ENCODE measurements around the gene NUCKS1.

Gene NUCKS1, protein sequence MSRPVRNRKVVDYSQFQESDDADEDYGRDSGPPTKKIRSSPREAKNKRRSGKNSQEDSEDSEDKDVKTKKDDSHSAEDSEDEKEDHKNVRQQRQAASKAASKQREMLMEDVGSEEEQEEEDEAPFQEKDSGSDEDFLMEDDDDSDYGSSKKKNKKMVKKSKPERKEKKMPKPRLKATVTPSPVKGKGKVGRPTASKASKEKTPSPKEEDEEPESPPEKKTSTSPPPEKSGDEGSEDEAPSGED

DNA sequence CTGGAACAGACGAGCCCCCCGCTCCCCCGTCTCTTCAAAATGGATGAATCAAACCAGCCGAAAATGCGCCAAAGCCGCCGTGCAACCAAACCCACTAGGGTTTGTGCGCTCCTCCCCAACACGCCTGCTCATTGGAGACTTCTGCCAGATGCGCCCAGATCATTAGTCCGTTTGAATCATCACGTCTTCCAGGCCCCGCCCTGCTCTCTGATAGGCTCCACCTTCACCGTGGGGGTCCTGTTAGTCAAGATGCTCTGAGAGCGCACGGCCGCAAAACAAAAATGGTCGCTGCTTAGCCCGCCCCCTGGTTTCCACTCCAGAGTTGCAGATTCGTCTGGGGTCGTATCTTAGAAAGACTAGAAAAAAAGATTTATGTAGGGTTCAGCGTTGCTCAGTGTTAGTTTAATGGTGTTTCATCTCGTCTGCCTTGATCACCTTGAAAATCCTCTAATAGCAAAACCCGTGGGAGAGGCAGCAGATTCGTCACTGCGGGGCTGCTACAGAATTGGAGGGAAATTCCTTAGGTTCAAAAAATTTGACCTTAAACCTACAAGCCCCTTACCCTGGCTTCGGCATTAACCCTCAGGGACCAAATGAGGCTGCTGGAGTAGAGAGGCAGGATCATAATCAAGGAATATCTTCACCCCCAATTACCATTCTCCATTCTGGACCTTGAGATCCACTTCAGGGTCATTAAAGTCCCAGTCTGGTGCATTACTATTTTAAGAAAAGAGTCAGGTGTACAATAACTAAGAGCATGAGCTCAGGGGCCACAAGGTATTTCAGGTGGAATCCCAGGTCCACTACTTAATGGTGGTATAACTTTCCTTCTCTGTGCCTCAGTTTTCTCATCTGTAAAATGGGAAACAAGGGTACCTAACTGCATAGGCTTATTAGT, at the start of gene NUCKS1:
Gene NUCKS1, minus strand, starts transcription at position 45 of the 898 bp plus-strand sequence. CDS start 209 bp downstream, outside the sequence.
- Histone ChIP-seq H3K36me3 (ENCODE audit: control insufficient read depth, insufficient read depth, low read length) (no peaks in the 10 kb centered on the region), H3K27me3 (ENCODE audit: control insufficient read depth, insufficient read depth, low read length) (no peaks in the 10 kb centered on the region), H3K9ac (ENCODE audit: low read length) (peak within 1 kb of the TSS; percentile 85), H3K9me3 (ENCODE audit: control insufficient read depth, low read length) (no peaks in the 10 kb centered on the region), H3K4me3 (ENCODE audit: low read length) (peak within 1 kb of the TSS; percentile 66), H3K4me1 (ENCODE audit: control insufficient read depth, insufficient read depth, low read length) (peaks cover 11% of the 10 kb centered on the region)

DNA sequence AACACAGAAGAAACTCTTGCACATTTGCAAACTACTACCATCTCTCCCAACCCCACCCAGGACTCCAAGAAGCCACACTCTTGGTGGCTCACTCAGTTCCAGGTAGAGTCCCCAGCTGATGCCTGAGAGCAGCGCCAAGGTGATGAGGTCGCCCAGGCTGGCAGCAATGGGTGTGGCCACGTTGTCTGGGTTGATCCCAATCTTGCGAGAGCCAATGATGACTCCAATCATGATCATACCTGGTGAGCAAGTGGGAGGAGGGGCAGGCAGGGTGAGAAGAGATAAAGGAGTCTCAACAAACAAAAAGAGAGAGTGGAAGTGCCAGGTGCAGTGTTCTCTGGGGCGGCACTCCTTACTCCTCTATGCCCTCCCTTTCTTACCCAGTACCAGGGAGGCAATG, 48.6 kb upstream of the NUCKS1 start:
- H3K9ac ChIP-seq (ENCODE audit: low read length), result no peak overlapping the region
- no peaks in the 10 kb centered on the region for H3K27me3 ChIP-seq (ENCODE audit: control insufficient read depth, insufficient read depth, low read length)
- H3K36me3 ChIP-seq (ENCODE audit: control insufficient read depth, insufficient read depth, low read length), result no peaks in the 10 kb centered on the region
- H3K9me3 ChIP-seq (ENCODE audit: control insufficient read depth, low read length), result no peaks in the 10 kb centered on the region
- H3K4me1 ChIP-seq (ENCODE audit: control insufficient read depth, insufficient read depth, low read length), result peaks cover 35% of the 10 kb centered on the region
- no peak overlapping the region for H3K4me3 ChIP-seq (ENCODE audit: low read length)

DNA sequence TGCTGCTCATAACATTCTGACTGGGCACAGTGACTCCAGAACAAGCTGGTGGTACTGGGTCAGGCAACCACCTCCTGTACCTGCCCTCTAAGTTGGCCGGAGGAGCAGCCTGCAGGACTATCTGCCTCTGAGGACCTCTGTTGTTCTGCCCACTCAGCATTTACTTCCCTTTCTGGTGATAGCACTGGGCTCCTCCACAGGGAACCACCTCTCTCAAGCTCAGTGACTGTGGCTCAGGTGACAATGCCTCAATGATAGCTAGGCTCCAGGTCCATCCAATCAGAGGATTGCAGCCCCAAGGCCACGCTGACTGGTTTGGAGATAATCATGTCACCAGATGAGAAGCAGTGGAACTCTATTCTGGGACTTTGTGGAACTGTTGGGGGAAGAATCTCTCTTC, 47.2 kb upstream of the NUCKS1 start:
- no peaks in the 10 kb centered on the region for H3K9me3 ChIP-seq (ENCODE audit: control insufficient read depth, low read length)
- H3K9ac ChIP-seq (ENCODE audit: low read length), result no peak overlapping the region
- no peak overlapping the region for H3K4me3 ChIP-seq (ENCODE audit: low read length)
- peaks cover 34% of the 10 kb centered on the region for H3K4me1 ChIP-seq (ENCODE audit: control insufficient read depth, insufficient read depth, low read length)
- no peaks in the 10 kb centered on the region for H3K36me3 ChIP-seq (ENCODE audit: control insufficient read depth, insufficient read depth, low read length)
- H3K27me3 ChIP-seq (ENCODE audit: control insufficient read depth, insufficient read depth, low read length), result no peaks in the 10 kb centered on the region

DNA sequence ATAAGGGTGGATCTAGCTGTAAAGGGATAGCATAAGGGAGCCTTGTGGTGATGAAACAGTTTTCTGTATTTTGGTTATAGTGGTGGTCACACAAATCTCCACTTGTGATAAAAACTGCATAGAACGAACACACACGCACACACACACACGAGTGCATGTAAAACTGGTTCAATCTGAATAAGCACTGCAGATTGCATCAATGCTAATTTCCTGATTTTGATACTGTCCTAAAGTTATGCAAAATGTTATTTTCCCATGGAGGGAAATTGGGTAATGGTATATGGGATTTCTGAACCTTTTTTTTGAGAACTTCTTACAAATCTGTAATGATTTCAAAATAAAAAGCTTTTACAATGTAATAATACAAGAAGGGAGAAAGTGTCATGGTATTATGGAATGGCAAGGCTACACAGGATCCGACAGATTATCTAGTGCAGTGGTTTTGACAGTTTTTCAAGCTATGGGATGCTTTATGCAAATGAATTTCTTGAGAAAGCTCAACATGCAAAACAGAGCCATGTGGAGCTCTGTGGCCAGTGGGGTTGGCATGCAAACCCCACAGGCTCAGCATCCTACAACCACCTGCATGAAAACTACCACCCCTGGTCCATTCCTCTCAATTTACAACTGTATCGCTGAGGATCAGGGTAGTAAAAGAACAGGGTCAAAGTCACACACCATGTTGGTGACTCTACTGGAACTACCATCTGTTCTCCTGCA, 44.2 kb upstream of the NUCKS1 start:
- no peaks in the 10 kb centered on the region for H3K9me3 ChIP-seq (ENCODE audit: control insufficient read depth, low read length)
- peaks cover 7% of the 10 kb centered on the region for H3K4me1 ChIP-seq (ENCODE audit: control insufficient read depth, insufficient read depth, low read length)
- no peaks in the 10 kb centered on the region for H3K36me3 ChIP-seq (ENCODE audit: control insufficient read depth, insufficient read depth, low read length)
- H3K9ac ChIP-seq (ENCODE audit: low read length), result no peak overlapping the region
- no peaks in the 10 kb centered on the region for H3K27me3 ChIP-seq (ENCODE audit: control insufficient read depth, insufficient read depth, low read length)
- H3K4me3 ChIP-seq (ENCODE audit: low read length), result no peak overlapping the region

DNA sequence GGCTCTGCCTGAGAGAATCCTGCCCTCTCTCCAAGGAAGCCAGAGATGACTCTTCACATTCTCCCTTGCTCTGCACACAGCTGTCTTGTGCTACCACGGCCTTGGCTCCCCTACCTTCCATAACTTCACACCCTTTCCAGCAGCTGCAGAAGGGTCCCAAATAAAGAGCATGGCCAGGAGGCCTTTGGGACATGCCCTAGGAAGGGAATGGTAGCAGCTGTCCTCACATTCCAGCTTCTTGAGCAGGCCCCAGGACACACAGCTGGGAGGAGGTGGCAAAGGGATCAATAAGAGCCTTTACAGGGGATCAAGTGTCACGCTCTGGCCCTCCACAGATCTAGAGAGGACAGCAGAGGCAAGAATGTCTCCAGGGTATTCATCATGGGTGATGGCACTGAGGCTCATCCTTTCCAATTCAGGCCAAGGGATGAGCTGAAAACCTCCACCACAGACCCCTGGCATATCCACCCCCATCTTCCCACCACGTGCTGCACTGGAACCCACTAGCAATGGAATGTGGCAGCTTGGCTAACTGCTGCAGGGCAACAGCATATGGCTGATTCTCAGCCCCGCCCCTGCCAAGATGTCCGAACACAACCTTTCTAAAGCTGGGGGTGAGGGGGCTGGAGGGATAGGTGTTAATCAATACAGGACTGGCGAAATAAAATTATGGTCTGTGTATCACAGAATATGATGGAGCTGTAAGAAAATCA, 43.1 kb upstream of the NUCKS1 start:
- no peaks in the 10 kb centered on the region for H3K4me1 ChIP-seq (ENCODE audit: control insufficient read depth, insufficient read depth, low read length)
- no peaks in the 10 kb centered on the region for H3K36me3 ChIP-seq (ENCODE audit: control insufficient read depth, insufficient read depth, low read length)
- no peak overlapping the region for H3K4me3 ChIP-seq (ENCODE audit: low read length)
- no peaks in the 10 kb centered on the region for H3K9me3 ChIP-seq (ENCODE audit: control insufficient read depth, low read length)
- no peaks in the 10 kb centered on the region for H3K27me3 ChIP-seq (ENCODE audit: control insufficient read depth, insufficient read depth, low read length)
- H3K9ac ChIP-seq (ENCODE audit: low read length), result no peak overlapping the region

DNA sequence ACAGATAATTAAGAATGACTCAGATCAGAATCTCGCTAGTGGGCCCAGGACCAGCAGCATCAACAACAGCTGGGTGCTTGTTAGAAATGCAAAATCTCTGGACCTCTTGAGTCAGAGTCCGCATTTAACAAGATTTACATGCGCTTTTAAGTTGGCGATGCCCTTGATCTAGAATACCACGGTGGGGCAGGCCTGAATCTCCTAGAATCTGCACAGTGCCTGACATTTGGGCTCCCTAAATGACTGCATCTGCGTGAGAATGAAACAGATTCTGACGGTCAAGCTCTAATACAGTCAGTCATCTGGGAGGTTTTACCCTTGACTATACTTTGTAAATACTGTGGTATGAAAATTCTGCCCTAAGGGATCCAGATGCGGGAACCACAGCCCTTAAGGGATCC, 42.5 kb upstream of the NUCKS1 start:
- Histone ChIP-seq H3K9ac (ENCODE audit: low read length) (no peak overlapping the region), H3K36me3 (ENCODE audit: control insufficient read depth, insufficient read depth, low read length) (no peaks in the 10 kb centered on the region), H3K4me3 (ENCODE audit: low read length) (no peak overlapping the region), H3K9me3 (ENCODE audit: control insufficient read depth, low read length) (no peaks in the 10 kb centered on the region), H3K27me3 (ENCODE audit: control insufficient read depth, insufficient read depth, low read length) (no peaks in the 10 kb centered on the region), H3K4me1 (ENCODE audit: control insufficient read depth, insufficient read depth, low read length) (no peaks in the 10 kb centered on the region)

DNA sequence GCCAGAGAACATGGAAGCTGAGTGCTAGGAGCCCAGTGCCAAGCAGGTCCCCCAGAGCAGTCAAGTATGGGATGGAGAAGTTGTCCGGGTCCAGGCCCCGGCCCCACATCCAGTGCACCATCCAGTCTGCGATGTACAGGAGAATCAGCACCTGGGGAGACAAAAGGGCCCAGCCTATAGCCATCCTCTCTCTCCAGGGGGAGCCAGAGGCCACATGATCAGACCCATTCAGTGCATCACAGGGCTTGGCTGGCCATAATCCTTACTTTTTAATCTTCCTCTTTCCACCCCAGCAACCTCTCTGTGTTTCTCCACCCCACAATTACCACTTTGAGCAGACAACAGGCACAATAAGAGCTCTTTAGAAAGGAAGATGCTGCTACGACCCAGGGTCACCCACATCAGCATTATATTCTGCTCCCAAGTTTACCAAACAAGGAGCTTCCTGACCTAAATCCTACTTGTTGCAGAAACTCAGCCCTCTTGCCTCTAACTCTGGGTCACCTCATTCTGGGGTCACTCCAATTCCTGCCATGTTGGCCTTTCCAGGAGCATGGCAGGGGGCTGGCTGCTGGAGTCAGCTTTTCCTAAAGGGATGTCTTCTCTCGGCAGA, 41.7 kb upstream of the NUCKS1 start:
- Histone ChIP-seq H3K9me3 (ENCODE audit: control insufficient read depth, low read length) (no peaks in the 10 kb centered on the region), H3K9ac (ENCODE audit: low read length) (no peak overlapping the region), H3K27me3 (ENCODE audit: control insufficient read depth, insufficient read depth, low read length) (no peaks in the 10 kb centered on the region), H3K4me3 (ENCODE audit: low read length) (no peak overlapping the region), H3K4me1 (ENCODE audit: control insufficient read depth, insufficient read depth, low read length) (no peaks in the 10 kb centered on the region), H3K36me3 (ENCODE audit: control insufficient read depth, insufficient read depth, low read length) (no peaks in the 10 kb centered on the region)

DNA sequence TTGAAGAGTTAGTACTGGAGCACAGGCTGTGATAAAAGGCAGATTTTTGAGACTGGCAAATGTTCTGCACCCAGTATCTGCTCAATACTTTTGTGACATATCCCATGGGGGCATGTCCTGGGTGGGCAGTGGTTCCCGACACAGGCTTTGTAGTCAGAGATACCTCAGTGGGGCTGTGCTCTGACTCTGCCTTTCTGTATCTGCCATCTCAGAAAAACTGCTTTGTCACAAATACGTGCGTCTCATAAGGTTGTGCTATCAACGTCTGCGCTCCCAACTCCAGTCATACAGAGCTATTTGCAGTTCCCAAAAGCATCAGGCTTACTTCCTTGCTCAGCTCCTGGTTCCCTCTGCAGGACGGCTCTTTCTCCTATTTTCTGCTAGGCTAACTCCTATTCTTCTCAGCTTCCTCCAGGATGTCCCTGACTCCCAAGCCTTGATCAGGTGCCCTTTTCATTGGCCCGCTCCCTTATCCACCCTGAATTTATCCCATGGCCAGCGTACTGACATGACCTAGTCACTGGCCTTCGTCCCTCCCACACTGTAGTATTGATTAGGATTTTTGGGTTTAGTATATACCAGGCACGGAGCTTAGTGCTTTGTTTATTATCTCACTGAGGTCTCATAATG, 37.4 kb upstream of the NUCKS1 start:
- Histone ChIP-seq H3K9me3 (ENCODE audit: control insufficient read depth, low read length) (no peaks in the 10 kb centered on the region), H3K4me3 (ENCODE audit: low read length) (no peak overlapping the region), H3K4me1 (ENCODE audit: control insufficient read depth, insufficient read depth, low read length) (no peaks in the 10 kb centered on the region), H3K9ac (ENCODE audit: low read length) (no peak overlapping the region), H3K36me3 (ENCODE audit: control insufficient read depth, insufficient read depth, low read length) (no peaks in the 10 kb centered on the region), H3K27me3 (ENCODE audit: control insufficient read depth, insufficient read depth, low read length) (no peaks in the 10 kb centered on the region)

DNA sequence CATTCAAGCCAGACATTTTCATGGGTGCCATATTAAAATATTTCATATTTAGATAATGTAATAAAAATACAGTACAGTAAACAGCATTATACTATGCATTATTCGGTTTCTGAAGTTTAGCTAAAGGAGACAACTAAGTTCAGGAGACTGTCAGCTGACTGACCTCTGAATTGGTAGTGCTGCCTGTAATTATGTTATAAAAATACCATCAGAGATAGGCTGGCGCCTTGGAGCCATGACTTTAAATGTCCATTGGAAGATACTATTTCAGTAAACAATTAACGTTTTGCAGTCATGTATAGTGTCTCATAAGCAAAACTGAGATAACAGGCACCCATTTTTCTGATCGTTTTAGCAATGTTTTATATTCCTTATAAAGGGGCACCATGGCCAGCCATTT, 36.6 kb upstream of the NUCKS1 start:
- H3K27me3 ChIP-seq (ENCODE audit: control insufficient read depth, insufficient read depth, low read length), result no peaks in the 10 kb centered on the region
- H3K9me3 ChIP-seq (ENCODE audit: control insufficient read depth, low read length), result no peaks in the 10 kb centered on the region
- no peaks in the 10 kb centered on the region for H3K36me3 ChIP-seq (ENCODE audit: control insufficient read depth, insufficient read depth, low read length)
- no peak overlapping the region for H3K4me3 ChIP-seq (ENCODE audit: low read length)
- no peak overlapping the region for H3K9ac ChIP-seq (ENCODE audit: low read length)
- H3K4me1 ChIP-seq (ENCODE audit: control insufficient read depth, insufficient read depth, low read length), result no peaks in the 10 kb centered on the region

DNA sequence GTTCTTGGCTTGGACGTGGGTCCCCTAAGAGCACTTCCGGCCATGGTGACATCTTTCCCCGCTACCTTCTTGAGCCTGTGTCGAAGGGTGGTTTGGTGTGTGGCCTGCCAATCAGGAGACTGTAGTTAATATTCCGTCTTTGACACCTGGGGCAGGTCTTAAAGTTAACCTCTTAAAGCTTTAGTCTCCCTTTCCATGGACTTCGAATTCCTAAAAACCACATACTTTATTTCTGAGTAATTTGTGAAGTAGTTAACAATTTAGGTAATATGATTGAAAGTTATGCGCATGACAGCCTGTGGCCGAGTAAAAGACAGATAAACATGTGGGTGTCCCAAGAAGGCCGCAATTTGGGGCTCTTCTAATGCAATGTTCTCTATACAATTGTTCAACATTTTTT, 35.5 kb upstream of the NUCKS1 start:
- H3K4me3 ChIP-seq (ENCODE audit: low read length), result no peak overlapping the region
- H3K9me3 ChIP-seq (ENCODE audit: control insufficient read depth, low read length), result no peaks in the 10 kb centered on the region
- no peak overlapping the region for H3K9ac ChIP-seq (ENCODE audit: low read length)
- no peaks in the 10 kb centered on the region for H3K27me3 ChIP-seq (ENCODE audit: control insufficient read depth, insufficient read depth, low read length)
- H3K36me3 ChIP-seq (ENCODE audit: control insufficient read depth, insufficient read depth, low read length), result no peaks in the 10 kb centered on the region
- no peaks in the 10 kb centered on the region for H3K4me1 ChIP-seq (ENCODE audit: control insufficient read depth, insufficient read depth, low read length)

DNA sequence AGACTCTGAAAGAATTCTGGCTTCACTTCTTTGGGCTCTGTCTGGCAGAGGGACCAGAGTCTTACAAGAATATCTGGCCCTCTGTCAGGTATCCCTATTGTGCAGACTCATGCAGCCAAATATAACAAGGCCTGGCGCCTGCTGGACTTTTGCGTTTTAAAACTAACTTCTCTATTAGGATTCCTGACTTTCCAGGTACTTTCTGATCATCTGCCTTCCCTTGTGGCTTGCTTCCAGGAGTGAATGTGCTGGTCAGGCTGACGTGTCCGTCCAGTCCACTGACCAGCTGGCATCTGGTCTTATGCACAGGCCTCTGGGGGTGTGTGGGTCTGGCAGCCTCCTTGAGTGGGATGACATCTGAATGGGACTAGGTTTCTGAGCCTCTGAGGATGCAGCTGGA, 33.9 kb upstream of the NUCKS1 start:
- Histone ChIP-seq H3K36me3 (ENCODE audit: control insufficient read depth, insufficient read depth, low read length) (no peaks in the 10 kb centered on the region), H3K9ac (ENCODE audit: low read length) (no peak overlapping the region), H3K27me3 (ENCODE audit: control insufficient read depth, insufficient read depth, low read length) (no peaks in the 10 kb centered on the region), H3K9me3 (ENCODE audit: control insufficient read depth, low read length) (no peaks in the 10 kb centered on the region), H3K4me3 (ENCODE audit: low read length) (no peak overlapping the region), H3K4me1 (ENCODE audit: control insufficient read depth, insufficient read depth, low read length) (no peaks in the 10 kb centered on the region)

All from mucosa of stomach (tissue), 1 donor.